K562 (cell line): Measurements from ENCODE around the gene FRMD1. TPM values are rescaled to one million over a fixed set of nuclear protein-coding genes. Genes with fewer than 3 reads are reported as not detected.

Experiments
- CBFA2T2 ChIP-seq: fragments of 450-650 bp; conservative IDR thresholded peaks from 2 replicates; pipeline ENCODE4 v1.6.1; 2017; ENCODE audit warnings: mild to moderate bottlenecking
- CC2D1A ChIP-seq: fragments of 450-650 bp; IDR thresholded peaks from 2 replicates; pipeline ENCODE4 v1.6.1; 2017; ENCODE audit warnings: mild to moderate bottlenecking
- CGGBP1 ChIP-seq: fragments of 250-450 bp; sonication (Bioruptor Pico); IDR thresholded peaks from 2 replicates; pipeline ENCODE4 v1.9.0; 2021; ENCODE audit warnings: mild to moderate bottlenecking
- COPS2 ChIP-seq: fragments of 450-650 bp; conservative IDR thresholded peaks from 2 replicates; pipeline ENCODE4 v1.6.1; 2016; ENCODE audit warnings: mild to moderate bottlenecking, moderate library complexity
- ELK3 ChIP-seq: fragments of 450-650 bp; formaldehyde crosslinking; IDR thresholded peaks from 2 replicates; pipeline ENCODE4 v1.4.0; 2020; ENCODE audit warnings: mild to moderate bottlenecking
- FOXA3 ChIP-seq, 2 experiments: fragments of 450-650 bp in 1 of 2; sonication (generic) in 1 of 2; formaldehyde crosslinking; IDR thresholded peaks in 1 of 2; conservative IDR thresholded peaks in 1 of 2; 2 replicates each; pipeline versions ENCODE4 v1.4.0 to v1.8.0; 2020 to 2022; ENCODE audit warnings: mild to moderate bottlenecking in 2 of 2, missing genetic modification reagents in 1 of 2
- FOXK2 ChIP-seq, 2 experiments: fragments of 450-650 bp; IDR thresholded peaks in 1 of 2; conservative IDR thresholded peaks in 1 of 2; 2 replicates each; pipeline ENCODE4 v1.6.1; 2016; ENCODE audit warnings: low read depth in 2 of 2, mild to moderate bottlenecking in 1 of 2
- FOXM1 ChIP-seq, 2 experiments: fragments of 450-650 bp in 1 of 2; sonication (generic) in 1 of 2; formaldehyde crosslinking in 1 of 2; IDR thresholded peaks; 2 replicates each; pipeline versions ENCODE4 v1.6.1 to v1.9.0; 2017 to 2022; ENCODE audit warnings: low read depth in 2 of 2, mild to moderate bottlenecking in 2 of 2, missing genetic modification reagents in 1 of 2, moderate library complexity in 1 of 2
- KDM4B ChIP-seq, 2 experiments: fragments of 450-650 bp in 1 of 2; sonication (generic) in 1 of 2; IDR thresholded peaks; 2 replicates each; pipeline ENCODE4 v1.6.1; 2016 to 2017; ENCODE audit warnings: borderline replicate concordance in 2 of 2, antibody characterized with exemption in 1 of 2, low read depth in 1 of 2, mild to moderate bottlenecking in 1 of 2
- MBD1 ChIP-seq: fragments of 250-450 bp; sonication (Bioruptor Pico); IDR thresholded peaks from 2 replicates; pipeline ENCODE4 v1.8.0; 2022; ENCODE audit warnings: inconsistent platforms
- MED1 ChIP-seq: sonication (generic); formaldehyde crosslinking; IDR thresholded peaks from 2 replicates; pipeline ENCODE4 v1.8.1; 2023; ENCODE audit warnings: missing genetic modification reagents, borderline replicate concordance
- NELFE ChIP-seq: IDR thresholded peaks from 2 replicates; pipeline ENCODE4 v1.6.1; 2011; ENCODE audit warnings: mild to moderate bottlenecking; ENCODE audit not compliant: insufficient read depth, insufficient read length
- NFE2 ChIP-seq: IDR thresholded peaks from 2 replicates; pipeline ENCODE4 v1.6.1; 2014; ENCODE audit warnings: antibody characterized with exemption, low read depth
- NR2C2 ChIP-seq, 2 experiments: fragments of 200-800 bp in 1 of 2; sonication (Bioruptor generic) in 1 of 2; sonication (generic) in 1 of 2; formaldehyde crosslinking in 1 of 2; IDR thresholded peaks; 2 replicates each; pipeline versions ENCODE4 v1.6.1 to v1.8.0; 2016 to 2022; ENCODE audit warnings: mild to moderate bottlenecking in 1 of 2, missing compliant biosample characterization in 1 of 2, missing genetic modification characterization in 1 of 2, missing genetic modification reagents in 1 of 2
- PHF21A ChIP-seq: fragments of 450-650 bp; IDR thresholded peaks from 2 replicates; pipeline ENCODE4 v1.6.1; 2017; ENCODE audit warnings: low read depth, borderline replicate concordance
- POLR2AphosphoS5 ChIP-seq: IDR thresholded peaks from 2 replicates; pipeline ENCODE4 v1.6.1; 2011; ENCODE audit warnings: mild to moderate bottlenecking, low read depth, low read length, moderate library complexity; ENCODE audit not compliant: control insufficient read depth, insufficient read depth
- RFX1 ChIP-seq: fragments of 450-650 bp; IDR thresholded peaks from 2 replicates; pipeline ENCODE4 v1.6.1; 2016; ENCODE audit warnings: mild to moderate bottlenecking, moderate library complexity
- SMARCA4 ChIP-seq: fragments of 450-650 bp; IDR thresholded peaks from 2 replicates; pipeline ENCODE4 v1.6.1; 2016
- SPI1 ChIP-seq: IDR thresholded peaks from 2 replicates; pipeline ENCODE4 v1.6.1; 2011; ENCODE audit warnings: low read depth, low read length, control low read depth, borderline replicate concordance
- TBL1XR1 ChIP-seq, 2 experiments: IDR thresholded peaks; 2 replicates each; pipeline ENCODE4 v1.6.1; 2012; ENCODE audit warnings: improper control_type of control experiment in 2 of 2, low read length in 2 of 2, mild to moderate bottlenecking in 1 of 2
- ZNF263 ChIP-seq: sonication (generic); formaldehyde crosslinking; IDR thresholded peaks from 2 replicates; pipeline ENCODE4 v1.8.0; 2022; ENCODE audit warnings: mild to moderate bottlenecking, missing genetic modification reagents, borderline replicate concordance
- ZNF699 ChIP-seq: fragments of 250-450 bp; sonication (Bioruptor Pico); IDR thresholded peaks from 2 replicates; pipeline ENCODE4 v1.8.0; 2021; ENCODE audit warnings: mild to moderate bottlenecking, moderate library complexity; ENCODE audit not compliant: insufficient replicate concordance
- ZNF780A ChIP-seq: fragments of 250-450 bp; sonication (Bioruptor Pico); IDR thresholded peaks from 2 replicates; pipeline ENCODE4 v1.5.0; 2021; ENCODE audit warnings: mild to moderate bottlenecking
- polyA plus RNA-seq, 8 experiments: library from polyadenylated mRNA; depleted of rRNA in 4 of 8; stranded (reverse) in 5 of 8; unstranded in 3 of 8; fragments of >200 nt; fragmentation: Nextera tagmentation in 2 of 8; fragmentation: Illumina TruSeq in 1 of 8; extraction: Ambion mirVana in 2 of 8; extraction: Trizol in 1 of 8; gene quantifications; 2 replicates each; pipeline versions ENCODE4 v1.2.1 to v1.2.3, GENCODE V29; 2011 to 2014; ENCODE audit warnings: inconsistent platforms in 1 of 8, missing spikeins in 1 of 8
- total RNA-seq, 7 experiments: library from RNA; depleted of rRNA in 6 of 7; stranded (reverse); fragments of >200 nt in 6 of 7; fragmentation: Illumina TruSeq in 2 of 7; extraction: Trizol in 2 of 7; gene quantifications; 2 replicates each; pipeline versions ENCODE4 v1.2.1 to v1.2.3, GENCODE V29; 2011 to 2021; ENCODE audit warnings: low replicate concordance in 1 of 7
- TF ChIP-seq, protein P1 (sequence below): fragments of 450-650 bp; IDR thresholded peaks from 2 replicates; pipeline ENCODE4 v1.6.1; 2016; ENCODE audit warnings: missing biosample characterization, missing genetic modification characterization

FRMD1 gene
- total and polyA plus RNA-seq, 9 of the 15 experiments (the other 6 are each of a cell fraction or from before 2014, with no cell fraction given), result 0.01 to 0.04 (median 0.01) TPM; not detected in 6

DNA sequence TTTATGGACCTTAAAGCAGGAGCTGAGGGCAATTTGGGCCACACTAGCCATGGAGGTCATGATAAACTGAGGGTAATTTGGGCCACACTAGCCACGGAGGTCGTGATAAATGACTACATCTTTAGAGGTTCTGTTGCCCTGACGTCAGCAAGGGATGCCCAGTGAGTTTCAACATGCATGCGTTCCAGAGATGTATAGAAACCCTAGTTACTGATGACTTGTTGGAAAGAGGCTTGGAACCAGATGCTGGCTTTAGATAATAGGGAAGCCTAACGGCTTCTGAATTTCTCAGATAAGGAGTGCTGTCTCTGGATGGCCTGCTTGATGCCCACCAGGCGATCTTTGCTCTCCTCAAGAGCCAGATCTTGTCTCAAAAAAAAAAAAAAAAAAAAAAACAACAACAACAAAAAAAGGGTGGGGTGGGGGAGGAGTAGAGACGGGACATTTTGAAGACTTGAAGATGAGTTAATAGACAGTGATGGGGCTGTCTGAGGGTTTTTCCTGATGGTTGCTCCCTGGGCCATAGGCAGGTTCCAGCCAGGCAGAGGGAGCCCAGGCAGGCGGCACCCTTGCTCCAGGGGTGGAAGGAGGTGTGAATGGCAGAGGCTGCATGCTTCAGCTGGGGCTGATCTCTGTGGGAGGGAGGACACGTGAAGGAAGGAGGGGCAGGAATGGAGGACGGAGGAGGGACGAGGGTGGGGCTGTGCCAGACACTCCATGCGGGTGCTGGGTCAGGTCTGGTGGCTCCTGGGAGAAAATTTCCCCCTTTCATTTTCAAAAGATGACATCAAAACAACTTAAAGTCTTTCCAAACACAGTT, 27.0 kb upstream of the FRMD1 start (continued):
- no peak for TF ChIP-seq KDM4B (IDR thresholded peaks at IDR 0.05; ENCODE audit: borderline replicate concordance in 2 of 2, low read depth in 1 of 2)
- TF ChIP-seq, protein P1, sequence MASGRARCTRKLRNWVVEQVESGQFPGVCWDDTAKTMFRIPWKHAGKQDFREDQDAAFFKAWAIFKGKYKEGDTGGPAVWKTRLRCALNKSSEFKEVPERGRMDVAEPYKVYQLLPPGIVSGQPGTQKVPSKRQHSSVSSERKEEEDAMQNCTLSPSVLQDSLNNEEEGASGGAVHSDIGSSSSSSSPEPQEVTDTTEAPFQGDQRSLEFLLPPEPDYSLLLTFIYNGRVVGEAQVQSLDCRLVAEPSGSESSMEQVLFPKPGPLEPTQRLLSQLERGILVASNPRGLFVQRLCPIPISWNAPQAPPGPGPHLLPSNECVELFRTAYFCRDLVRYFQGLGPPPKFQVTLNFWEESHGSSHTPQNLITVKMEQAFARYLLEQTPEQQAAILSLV (tag), result no peak
- TF ChIP-seq CGGBP1, result no peak
- TF ChIP-seq CBFA2T2, result peak; percentile 42; the same call in 1 of the 2 replicates
- no peak for TF ChIP-seq NR2C2 (CRISPR knock-in tag; IDR thresholded peaks at IDR 0.05)
- no peak for TF ChIP-seq NR2C2 (tag; IDR thresholded peaks at IDR 0.05)
- TF ChIP-seq CC2D1A, result no peak
- 0 out of 2 replicates have a peak, but pooled peaks have one; percentile 13 for TF ChIP-seq RFX1
- TF ChIP-seq COPS2, result no peak
- TF ChIP-seq NELFE, result no peak
- TF ChIP-seq MED1 (CRISPR knock-in tag), result no peak
- no peak for TF ChIP-seq NFE2
- TF ChIP-seq FOXK2 (conservative IDR thresholded peaks at IDR 0.05 in 1 of 2, IDR thresholded peaks at IDR 0.05 in 1 of 2; ENCODE audit: low read depth in 2 of 2), result no peak
- TF ChIP-seq ZNF263 (CRISPR knock-in tag), result peak; percentile 93
- no peak for TF ChIP-seq PHF21A
- no peak for TF ChIP-seq FOXA3 (CRISPR knock-in tag; conservative IDR thresholded peaks at IDR 0.05 in 1 of 2, IDR thresholded peaks at IDR 0.05 in 1 of 2)
- no peak for TF ChIP-seq MBD1
- TF ChIP-seq POLR2AphosphoS5, result no peak
- no peak for TF ChIP-seq ELK3 (CRISPR knock-in tag)
- no peak for TF ChIP-seq ZNF699
- TF ChIP-seq ZNF780A (CRISPR knock-in tag), result no peak
- peak; percentile 33; the same call in 1 of the 2 replicates for TF ChIP-seq SMARCA4
- TF ChIP-seq FOXM1 (IDR thresholded peaks at IDR 0.05; ENCODE audit: low read depth), result no peak
- no peak for TF ChIP-seq FOXM1 (CRISPR knock-in tag; IDR thresholded peaks at IDR 0.05; ENCODE audit: low read depth)
- TF ChIP-seq TBL1XR1 (IDR thresholded peaks at IDR 0.05; ENCODE audit: low read length in 2 of 2), result no peak
- TF ChIP-seq SPI1, result no peak
